HG02852 (cell line): ENCODE data around the gene ITGB5.
A peak's percentile ranks its signal among the peaks of the same experiment; 100 is the strongest.
"Not testable (repeated sequence)": the region's sequence is repeated elsewhere in the genome, so short reads cannot be mapped to it uniquely, and the experiment has no call there.

Experiments used
- ATAC-seq: cut with Tn5 transposase; IDR thresholded peaks from one replicate; pipeline ENCODE4 v1.9.1; 2021; ENCODE audit warnings: mild to moderate bottlenecking, moderate library complexity; ENCODE audit not compliant: unreplicated experiment

ITGB5 gene

DNA sequence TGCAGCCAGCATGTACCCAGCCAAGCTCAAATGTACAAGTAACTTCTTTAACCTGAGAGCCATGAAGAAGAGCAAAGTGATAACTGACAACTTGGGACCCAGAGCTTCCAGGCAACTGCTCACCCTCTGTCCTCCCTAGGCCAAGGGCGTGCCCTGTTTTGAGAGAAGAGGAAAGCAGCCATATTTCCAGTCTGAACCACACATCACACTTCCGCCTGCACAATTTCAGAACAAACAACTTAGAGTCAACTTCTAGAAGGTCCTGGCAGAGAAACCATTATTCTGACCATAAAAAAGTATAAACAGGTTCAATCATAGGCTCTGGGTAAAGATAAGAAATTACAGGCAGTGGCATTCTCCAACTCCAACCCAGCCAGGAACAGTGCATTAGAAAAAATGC, 50.1 kb downstream of the ITGB5 start:
- no peak for ATAC-seq

DNA sequence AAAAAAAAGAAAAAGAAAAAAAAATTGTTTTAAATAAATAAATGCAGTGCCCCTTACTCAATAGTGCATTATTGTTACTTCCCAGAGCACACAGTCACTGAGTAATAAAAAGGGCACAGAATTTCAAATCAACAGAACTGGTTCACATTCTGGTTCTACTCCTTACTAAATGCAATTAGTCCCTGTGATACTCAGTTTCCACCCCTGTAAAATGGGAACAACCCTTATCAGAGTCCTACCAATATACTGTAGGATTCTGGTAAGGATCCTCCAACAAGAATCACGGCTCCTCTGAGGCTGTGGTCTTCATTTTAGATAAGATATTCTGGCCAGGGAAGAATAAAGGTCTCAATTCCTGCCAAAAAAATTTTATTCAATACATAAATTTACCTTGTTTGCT, 50.7 kb downstream of the ITGB5 start:
- no peak for ATAC-seq

DNA sequence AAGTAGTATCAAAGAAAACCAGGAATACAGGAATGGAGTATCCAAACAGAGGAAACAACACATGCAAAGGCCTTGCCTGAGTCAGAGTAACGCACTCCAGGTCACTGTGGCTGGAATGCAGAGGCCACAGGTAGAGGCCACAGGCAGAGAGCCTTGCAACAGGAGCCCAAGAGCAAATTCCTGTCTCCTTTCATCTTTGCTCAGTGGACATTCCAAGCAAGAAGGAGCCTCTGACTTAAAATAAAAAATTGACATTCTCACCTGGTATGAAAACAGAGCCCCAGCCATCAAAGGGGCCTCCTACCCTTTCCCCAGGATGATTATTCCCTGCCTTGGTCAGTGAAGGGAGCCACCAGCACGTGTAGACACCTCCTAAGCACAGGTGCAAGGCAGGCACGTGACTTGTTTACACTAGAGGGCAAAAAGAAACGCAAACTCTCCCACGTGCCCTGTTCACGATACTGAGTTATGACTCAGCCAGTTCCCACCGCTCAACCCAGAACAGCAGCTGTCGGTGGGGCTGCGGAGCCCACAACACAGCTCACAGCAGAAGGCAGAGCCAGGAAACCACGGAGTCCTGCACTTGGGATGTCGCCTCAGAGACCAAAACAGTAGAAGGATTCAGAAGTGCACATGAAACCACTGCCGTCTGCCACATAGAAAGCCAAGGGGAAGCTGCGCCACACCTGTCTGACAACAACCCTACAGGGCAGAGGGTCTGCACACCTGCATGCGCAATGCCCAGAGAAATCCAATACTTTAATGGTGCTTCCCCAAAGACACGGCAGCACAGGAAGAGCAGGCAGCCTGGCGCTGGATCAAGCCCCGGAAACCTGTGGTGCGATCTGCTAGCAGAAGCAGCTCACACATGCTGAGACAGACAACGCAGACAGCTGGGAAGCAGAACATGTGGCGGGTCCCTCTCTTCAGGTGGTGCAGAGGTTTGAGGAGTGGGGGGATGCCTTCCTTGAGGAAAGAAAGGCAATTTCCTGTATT, 52.1 kb downstream of the ITGB5 start:
- ATAC-seq: peak; percentile 97

DNA sequence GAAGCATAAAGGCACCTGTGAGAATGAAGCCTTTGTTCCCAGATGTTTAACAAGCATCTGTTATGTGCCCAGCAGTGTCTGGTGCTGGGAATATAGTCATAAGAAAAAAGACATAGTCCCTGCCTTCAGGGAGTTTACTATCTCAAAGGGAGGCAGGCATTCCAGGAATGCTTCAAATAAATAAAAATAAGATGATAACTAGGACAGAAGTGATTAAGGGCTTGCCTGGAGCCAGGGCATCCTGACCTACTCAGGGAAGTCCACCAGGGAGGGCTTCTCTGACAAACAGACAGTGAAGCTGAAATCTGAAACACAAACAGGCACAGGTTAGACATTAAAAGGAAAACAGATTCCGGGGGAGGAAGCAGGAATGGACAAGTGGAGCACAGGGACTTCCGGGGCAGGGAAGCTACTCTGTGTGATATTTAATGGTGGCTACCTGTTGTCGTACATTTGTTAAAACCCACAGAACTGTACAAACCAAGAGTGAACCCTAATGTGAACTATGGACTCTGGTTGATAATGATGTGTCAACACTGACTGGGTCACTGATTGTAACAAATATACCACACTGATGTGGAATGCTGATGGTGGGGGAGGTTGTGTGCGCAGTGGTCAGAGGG, 53.3 kb downstream of the ITGB5 start:
- no peak for ATAC-seq

DNA sequence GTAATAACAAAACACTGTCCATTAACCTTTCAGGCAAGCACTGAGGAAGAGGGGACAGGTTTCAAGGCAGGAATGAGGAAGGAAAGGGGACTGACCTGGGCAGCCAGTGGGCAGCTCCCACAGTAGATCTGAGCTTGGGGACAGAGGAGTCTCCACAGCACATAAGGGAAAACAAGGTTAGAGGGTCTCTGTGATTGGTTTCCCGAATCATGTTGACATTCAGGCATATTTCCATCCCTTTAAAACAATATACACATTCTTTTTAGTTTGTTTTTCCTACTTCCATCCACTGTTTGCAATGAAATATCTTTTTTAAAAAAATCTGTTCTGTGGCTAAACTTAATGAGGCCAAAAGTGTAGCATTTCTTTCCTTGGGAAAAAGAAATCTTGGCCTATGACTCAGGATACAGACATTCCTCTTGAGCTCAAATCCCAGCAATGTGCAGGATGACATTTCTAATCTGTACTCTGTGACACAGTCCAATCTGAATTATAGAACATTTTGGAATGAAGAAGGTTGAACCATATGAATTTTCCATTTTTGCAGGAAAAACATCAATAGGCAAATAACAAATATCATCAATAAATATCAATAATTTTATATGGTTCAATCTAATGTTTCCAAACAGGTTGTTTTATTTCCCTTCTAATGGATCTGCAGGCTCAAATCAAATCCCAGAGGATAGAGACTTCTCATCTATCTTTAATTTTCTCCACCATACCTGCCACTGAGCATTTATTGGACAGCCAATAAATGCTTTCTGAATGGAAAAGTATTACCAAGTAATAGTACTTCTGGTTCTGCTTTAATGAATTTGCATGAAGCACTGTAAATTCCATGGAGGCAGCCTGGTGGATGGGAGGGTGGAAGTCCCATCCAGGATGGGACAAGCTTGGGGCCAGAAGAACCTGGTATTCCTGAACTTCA, 54.1 kb downstream of the ITGB5 start:
- ATAC-seq: no peak

DNA sequence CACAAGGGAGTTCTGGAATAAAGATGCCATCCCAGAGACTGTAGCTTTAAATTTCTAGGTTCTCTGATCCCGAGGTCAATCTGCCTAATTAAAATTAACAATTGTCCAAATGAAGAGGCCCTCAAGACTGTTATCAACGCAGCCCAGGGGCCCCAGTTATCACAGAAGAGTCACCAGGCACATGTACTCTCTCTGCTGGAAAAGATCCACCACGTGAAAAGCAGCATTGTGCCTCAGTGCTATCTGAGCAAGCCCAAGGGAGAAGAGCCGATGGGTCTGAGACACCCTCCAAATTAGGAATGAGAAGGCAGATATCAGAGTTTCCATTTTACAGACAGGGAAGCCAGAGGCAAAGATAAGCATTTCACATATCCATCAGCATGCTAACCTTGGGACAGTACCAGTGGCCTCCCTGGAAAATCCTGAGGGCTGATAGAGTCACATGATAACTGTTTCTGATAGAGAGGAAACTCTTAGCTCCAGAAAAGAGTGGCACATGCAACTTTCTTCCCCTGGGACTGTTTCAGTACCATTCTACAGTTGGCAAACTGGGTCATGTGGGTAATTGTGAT, 55.5 kb downstream of the ITGB5 start:
- no peak for ATAC-seq

DNA sequence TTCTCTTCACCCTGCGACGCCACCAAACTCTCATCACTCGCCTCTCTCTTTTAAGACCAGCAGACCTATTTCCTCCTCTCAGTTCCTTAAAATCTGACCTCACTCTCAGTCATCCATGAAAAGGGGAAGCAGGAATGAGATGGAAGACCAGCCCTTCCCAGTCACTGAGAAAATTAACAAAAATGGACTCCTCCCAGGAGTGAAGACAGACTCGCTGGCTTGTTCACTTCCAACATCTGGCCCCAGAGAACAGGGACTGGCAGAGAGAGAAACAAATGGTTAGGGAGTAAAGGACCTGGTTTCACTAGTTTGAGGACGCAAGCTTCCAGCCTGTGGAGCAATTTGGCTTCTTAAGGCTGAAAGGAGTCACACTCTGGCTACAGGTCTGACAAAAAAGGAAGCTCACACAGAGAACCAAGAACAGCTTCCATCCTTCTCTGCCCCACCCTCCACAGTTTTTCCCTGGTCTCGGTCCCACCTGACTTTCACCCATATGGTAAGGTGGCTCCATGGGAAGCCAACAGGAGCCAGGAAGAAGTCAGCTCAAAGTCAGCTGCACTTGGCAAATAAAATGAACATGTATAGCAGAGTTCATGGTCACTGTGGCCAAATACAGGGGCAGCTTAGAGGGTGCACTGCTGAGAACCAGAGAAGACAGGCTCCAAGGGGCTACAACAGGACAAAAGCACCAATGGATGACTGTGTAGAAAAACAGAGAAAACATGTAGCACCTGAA, 57.2 kb downstream of the ITGB5 start:
- ATAC-seq: no peak

DNA sequence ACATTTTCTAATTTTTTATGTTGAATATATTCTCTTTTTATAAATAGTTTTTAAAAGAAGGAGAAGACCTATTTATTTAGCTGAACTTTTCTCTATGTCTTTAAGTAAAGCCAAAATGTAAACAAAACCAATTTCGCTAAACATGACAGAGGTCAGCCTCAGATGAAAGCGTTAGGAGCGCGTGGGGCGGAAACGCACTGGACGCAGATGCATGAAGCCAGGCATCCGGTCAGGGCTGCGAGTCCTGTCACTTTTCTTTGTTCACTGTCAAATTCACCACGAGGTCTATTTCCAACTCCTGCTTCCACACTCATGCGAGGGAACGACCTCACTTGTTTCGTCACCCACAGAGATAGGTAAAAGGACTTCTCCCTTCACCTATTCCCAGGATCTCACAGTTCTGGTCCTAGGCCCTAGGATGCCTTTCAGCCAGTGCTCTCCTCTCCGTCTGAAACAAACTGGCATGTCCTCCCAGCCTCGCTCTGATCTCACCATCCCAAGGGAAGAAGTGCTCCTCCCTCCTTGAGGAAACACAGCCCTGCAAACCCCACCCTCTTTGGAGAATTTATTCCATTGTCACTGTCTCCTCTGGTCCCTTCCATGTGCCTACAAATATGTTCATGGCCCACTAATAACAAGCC, 57.9 kb downstream of the ITGB5 start:
- ATAC-seq: no peak

DNA sequence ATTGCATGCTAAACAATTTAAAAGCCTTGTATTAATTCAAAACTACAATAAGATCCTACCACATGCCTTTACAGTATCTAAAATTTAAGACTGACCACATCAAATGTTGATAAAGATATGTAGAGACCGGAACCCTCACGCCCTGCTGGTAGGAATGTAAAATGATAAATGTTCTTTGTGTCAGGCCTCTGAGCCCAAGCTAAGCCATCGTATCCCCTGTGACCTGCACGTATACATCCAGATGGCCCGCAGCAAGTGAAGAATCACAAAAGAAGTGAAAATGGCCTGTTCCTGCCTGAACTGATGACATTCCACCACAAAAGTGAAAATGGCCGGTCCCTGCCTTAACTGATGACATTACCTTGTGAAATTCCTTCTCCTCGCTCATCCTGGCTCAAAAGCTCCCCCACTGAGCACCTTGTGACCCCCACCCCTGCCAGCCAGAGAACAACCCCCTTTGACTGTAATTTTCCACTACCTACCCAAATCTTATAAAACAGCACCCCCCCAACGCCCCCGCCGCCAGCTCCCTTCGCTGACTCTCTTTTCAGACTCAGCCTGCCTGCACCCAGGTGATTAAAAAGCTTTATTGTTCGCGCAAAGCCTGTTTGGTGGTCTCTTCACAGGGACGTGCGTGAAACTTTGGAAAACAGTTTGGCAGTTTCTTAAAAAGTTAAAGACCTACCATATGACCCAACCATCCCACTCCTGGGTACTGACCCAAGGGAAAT, 59.5 kb downstream of the ITGB5 start:
- not testable (repeated sequence) for ATAC-seq

DNA sequence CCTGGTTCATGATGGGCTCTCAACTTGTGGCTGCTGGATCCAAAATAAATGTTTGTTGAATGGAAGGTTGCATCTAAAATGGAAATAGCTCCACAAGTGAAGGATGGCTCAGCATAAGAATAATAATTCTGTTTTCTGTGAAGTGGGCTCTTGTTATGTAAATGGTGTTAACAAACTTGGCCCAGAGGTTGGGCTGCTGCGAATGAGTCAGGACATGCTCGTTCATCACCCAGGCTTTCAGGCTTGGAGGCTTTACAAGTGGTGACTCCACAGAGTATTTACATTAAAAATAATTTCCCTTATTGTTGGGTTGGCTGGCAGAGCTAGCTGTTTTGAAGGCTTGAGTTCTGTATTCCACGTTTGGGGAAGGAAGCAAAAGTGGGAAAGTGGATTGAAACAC, 60.5 kb downstream of the ITGB5 start:
- no peak for ATAC-seq

DNA sequence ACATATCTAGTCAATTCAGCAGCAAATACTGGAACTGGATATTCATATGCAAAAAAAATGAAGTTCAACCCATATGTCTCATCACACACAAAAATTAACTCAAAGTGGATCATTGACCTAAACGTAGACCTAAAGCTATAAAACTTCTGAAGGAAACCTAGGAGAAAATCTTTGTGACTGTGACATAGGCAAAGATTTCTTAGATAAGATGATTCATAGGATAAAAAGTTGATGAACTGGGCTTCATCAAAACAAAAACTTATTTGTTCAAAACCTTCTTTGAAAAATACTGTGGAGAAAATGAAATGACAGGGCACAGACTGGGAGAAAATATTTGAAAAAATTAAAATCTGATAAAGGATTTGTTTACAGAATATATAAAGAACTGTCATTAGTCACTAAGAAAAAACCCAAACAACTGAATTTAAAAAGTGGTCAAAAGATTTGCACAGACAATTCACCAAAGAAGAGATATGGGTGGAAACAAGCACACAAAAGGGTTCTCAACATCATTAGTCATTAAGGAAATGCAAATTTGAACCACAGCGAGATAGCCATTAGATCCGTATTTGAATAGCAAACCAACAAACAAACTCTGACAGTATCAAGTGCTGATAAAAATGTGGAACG, 62.8 kb downstream of the ITGB5 start:
- ATAC-seq: no peak

DNA sequence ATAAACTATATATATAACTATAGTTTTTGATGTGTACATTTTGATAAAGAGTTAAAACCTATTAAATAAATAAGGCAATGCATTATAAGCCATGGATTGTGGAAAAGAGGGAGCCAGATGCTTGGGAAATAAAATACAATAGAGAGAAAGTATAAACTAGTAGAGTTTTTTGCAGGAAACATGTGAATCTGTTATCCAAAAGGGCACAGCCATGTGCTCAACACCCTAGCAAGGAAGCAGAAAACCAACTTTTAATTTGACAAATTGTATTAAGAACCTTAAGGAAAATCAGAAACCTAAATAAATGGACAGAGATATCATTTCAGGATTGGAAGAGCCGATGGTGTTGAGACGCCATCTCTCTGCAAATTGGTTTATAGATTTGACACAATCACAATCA, 63.5 kb downstream of the ITGB5 start:
- no peak for ATAC-seq

DNA sequence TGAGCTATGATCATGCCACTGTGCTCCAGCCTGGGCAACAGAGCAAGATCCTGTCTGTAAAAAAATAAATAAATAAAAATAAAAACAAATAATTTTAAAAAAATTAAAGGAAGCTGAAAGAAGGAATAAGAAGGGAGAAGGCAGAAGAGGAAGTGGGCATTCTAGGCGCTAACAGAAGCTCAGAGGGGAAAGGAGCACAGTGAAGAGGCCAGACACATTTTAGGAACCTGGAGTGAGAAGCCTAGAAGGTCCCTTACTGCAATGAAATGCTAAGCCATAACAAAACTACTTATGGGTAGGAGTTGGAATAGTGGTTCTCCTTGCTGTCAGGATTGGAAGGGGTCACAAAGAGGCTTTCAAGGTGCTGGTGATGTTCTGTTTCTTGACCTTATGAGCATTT, 64.0 kb downstream of the ITGB5 start:
- no peak for ATAC-seq

DNA sequence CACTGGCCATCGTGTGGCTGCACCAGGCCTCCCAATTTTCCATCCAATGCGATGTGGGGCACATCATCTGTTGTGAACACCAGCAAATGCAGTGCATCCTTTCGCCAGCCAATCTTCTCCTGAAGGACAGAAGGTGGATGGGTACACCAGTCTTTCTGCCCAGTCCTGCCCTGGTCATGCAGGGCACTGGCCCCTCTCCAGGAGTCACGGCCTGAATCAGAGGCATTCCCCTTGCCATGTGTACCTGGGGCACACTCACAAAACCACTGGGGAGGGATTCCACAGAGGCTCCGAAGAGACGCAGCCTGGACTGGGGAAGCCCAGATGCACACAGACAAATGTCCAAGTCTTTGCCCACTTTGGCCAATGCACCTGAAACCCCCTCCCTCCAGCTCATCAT, 65.8 kb downstream of the ITGB5 start:
- no peak for ATAC-seq

DNA sequence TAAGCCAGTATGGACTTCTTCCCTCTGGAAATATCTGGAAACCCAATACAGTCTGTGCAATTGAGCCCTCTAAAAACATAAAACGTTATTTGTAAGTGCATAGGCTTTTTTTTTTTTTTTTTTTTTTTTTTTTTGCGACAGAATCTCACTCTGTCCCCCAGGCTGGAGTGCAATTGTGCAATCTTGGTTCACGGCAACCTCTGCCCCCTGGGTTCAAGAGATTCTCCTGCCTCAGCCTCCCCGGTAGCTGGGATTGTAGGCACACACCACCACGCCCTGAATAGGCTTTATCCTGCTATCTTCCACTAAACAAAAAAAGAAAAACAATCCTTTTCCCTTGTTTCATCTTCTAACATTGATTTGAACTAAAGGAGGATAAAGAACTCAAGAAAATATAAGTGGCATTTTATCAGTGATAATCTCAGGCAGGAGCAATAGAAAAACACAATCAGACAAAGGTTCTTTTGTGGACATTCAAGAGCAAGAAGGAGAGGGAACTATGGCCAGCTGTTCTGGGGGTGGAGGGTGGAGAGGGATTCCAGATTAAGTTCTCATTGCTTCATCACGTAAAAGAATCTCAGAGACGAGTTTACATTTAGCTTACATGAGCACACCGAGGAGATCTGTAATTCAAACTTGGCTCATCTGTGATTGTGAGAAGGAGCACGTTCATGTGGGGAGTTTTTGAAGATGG, 68.6 kb downstream of the ITGB5 start:
- no peak for ATAC-seq

DNA sequence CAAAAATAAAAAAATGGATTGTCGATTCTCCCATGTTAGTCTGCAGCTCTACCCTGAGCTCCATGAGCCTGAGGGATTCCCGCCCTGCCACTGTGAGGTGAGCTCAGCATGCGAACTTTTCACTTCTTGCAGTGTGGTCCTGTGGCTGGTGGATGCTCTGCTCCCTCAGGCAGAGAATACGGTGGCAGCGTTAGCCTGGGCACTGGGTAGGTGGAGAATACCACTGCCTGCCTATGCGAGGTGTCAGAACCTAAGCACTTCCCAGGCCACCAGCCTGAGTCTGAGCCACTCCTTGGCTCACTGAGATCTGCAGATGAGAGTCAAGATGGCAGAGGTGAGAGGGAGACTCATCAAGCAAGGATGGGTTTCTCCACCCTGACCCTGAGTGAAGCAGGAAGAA, 70.1 kb downstream of the ITGB5 start:
- ATAC-seq: no peak

DNA sequence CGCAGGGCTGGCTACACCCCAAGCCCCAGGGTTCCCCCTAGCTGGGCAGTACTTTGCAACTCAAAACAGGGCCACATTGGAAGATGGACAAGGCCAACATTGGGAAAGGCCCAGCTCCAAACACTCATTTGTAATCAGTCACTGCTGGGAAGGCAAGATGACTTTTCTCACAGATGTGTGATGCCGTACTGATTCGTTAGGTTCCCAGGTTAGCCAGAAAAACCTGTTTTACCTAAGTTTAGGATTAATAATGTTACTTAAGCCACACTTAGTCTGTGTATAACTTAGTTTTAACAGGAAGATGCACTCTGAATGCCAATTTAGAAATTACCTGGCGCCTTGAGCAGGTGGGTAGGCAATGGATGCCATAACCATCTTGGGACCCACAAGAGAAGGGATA, 71.0 kb downstream of the ITGB5 start:
- no peak for ATAC-seq

DNA sequence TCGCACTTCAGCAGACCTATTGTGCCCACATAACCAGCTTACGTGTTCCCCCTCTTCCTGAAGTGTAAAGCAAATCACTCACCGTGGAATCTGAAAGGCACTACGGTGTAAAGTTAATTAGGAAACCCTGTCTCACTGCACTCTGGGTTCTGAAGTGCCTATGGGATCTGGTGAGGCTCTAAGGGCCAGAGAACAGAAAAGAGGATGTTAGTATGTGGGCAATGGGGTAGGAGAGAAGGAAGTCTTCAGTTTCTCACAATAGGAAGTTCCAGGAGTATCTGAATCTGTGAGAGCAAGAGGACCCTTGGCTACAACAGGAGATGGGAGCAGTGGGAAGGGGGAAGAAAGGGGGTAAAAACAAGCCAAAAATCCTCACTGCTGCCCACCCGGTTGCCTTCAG, 71.4 kb downstream of the ITGB5 start:
- ATAC-seq: no peak
